GM12801 (cell line): ENCODE results near the gene PRKCH.

ENCODE experiments used
- CTCF ChIP-seq: IDR thresholded peaks from one replicate; pipeline ENCODE4 v1.5.1; 2011; ENCODE audit warnings: control low read depth; ENCODE audit not compliant: insufficient read length; ENCODE audit errors: extremely low read depth

PRKCH gene

GRCh38 chr14:61484826-61485584 lies 163.6 kb downstream of the PRKCH start:
- TF ChIP-seq CTCF = no peak

DNA sequence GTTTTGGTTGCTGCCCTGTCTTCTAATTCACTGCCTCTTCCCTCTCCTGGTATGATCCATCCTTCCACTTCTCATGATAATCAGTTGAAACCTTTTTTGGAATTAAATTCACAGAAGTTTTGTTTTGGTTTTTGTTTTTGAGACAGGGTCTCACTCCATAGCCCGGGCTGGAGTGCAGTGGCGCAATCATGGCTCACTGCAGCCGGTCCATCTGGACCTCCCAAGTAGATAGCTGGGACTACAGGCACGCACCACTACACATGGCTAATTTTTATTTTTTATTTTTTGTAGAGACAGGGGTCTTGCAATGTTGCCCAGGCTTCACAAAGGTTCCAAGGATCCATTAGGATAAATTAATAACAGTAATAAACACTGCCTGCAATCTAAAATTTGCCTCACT lies 164.3 kb downstream of the PRKCH start:
- TF ChIP-seq CTCF = no peak

GRCh38 chr14:61486930-61487495 lies 165.6 kb downstream of the PRKCH start:
- no peak for TF ChIP-seq CTCF

- TF ChIP-seq CTCF = no peak
Observed at GRCh38 chr14:61488417-61489401, 167.3 kb downstream of the PRKCH start.

GRCh38 chr14:61489512-61489911 lies 168.1 kb downstream of the PRKCH start:
- TF ChIP-seq CTCF = no peak

- no peak for TF ChIP-seq CTCF
Observed at GRCh38 chr14:61489932-61490331, 168.6 kb downstream of the PRKCH start.

- TF ChIP-seq CTCF = no peak
Observed at GRCh38 chr14:61491224-61491623, 169.8 kb downstream of the PRKCH start.
